Left ventricle myocardium inferior (tissue), 1 donor: ENCODE data around the gene MTHFD1. TPM values are rescaled to one million over a fixed set of nuclear protein-coding genes. Genes with fewer than 3 reads are reported as not detected.

ENCODE experiments used
- DNase-seq: peaks from one replicate; pipeline ENCODE4 v3.0.0-alpha.2; 2020
- H3K27ac ChIP-seq: fragments of 200-600 bp; replicated peaks from 2 replicates; pipeline ENCODE4 v1.8.0; 2021
- H3K27me3 ChIP-seq: fragments of 200-600 bp; 2 replicates; pipeline ENCODE4 v1.8.0; 2021; ENCODE audit warnings: low read depth
- H3K36me3 ChIP-seq: fragments of 200-600 bp; 2 replicates; pipeline ENCODE4 v1.8.0; 2021
- H3K4me1 ChIP-seq: fragments of 200-600 bp; 2 replicates; pipeline ENCODE4 v1.8.0; 2021
- H3K4me3 ChIP-seq: fragments of 200-600 bp; 2 replicates; pipeline ENCODE4 v1.8.0; 2021; ENCODE audit warnings: mild to moderate bottlenecking, moderate library complexity
- H3K9me3 ChIP-seq: fragments of 200-600 bp; replicated peaks from 2 replicates; pipeline ENCODE4 v1.8.0; 2021
- intact Hi-C: fragments of 100-400 bp; cut with micrococcal nuclease; formaldehyde crosslinking; loops from one replicate; pipeline ENCODE4 v1.11.0; 2022
- total RNA-seq: library from RNA; stranded (reverse); fragmentation: NEBNext Ultra II Directional; extraction: Animal tissue kit (Norgen Biotek cat#: 25700); gene quantifications from one replicate; pipeline ENCODE4 v1.2.1, GENCODE V29; 2021
- TF ChIP-seq, protein P1 (sequence below): fragments of 200-600 bp; IDR thresholded peaks from 2 replicates; pipeline ENCODE4 v1.8.0; 2021; ENCODE audit warnings: antibody characterized with exemption, mild to moderate bottlenecking, borderline replicate concordance
- donor health status: DM: no; HTN: yes; CAD: no; lungs with severe emphysema.

MTHFD1 gene
- total RNA-seq, 1 donor from 2014 or later, result 64.9 TPM

- Histone ChIP-seq H3K36me3 (no peaks in the 10 kb centered on the region), H3K27me3 (no peaks in the 10 kb centered on the region), H3K9me3 (no peaks in the 10 kb centered on the region), H3K4me1 (no peaks in the 10 kb centered on the region), H3K4me3 (no peak overlapping the region), H3K27ac (no peak overlapping the region)
- intact Hi-C loops, result loop anchor here (10.0 kb wide), 2 partner anchors 52 to 132 kb away; no protein-coding TSS in a partner anchor
- no peak for DNase-seq
- TF ChIP-seq, protein P1, sequence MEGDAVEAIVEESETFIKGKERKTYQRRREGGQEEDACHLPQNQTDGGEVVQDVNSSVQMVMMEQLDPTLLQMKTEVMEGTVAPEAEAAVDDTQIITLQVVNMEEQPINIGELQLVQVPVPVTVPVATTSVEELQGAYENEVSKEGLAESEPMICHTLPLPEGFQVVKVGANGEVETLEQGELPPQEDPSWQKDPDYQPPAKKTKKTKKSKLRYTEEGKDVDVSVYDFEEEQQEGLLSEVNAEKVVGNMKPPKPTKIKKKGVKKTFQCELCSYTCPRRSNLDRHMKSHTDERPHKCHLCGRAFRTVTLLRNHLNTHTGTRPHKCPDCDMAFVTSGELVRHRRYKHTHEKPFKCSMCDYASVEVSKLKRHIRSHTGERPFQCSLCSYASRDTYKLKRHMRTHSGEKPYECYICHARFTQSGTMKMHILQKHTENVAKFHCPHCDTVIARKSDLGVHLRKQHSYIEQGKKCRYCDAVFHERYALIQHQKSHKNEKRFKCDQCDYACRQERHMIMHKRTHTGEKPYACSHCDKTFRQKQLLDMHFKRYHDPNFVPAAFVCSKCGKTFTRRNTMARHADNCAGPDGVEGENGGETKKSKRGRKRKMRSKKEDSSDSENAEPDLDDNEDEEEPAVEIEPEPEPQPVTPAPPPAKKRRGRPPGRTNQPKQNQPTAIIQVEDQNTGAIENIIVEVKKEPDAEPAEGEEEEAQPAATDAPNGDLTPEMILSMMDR, result no peak
These were observed 88.3 kb downstream of the MTHFD1 start for GRCh38 chr14:64476438-64476837.

GRCh38 chr14:64478634-64479250 lies 90.6 kb downstream of the MTHFD1 start:
- Histone ChIP-seq H3K9me3 (no peaks in the 10 kb centered on the region), H3K27ac (no peak overlapping the region), H3K36me3 (no peaks in the 10 kb centered on the region), H3K4me1 (no peaks in the 10 kb centered on the region), H3K4me3 (no peak overlapping the region), H3K27me3 (no peaks in the 10 kb centered on the region)
- DNase-seq, result no peak
- intact Hi-C loops, result loop anchor here (10.0 kb wide), 2 partner anchors 54 to 134 kb away; no protein-coding TSS in a partner anchor
- TF ChIP-seq, protein P1, result peak; percentile 57

DNA sequence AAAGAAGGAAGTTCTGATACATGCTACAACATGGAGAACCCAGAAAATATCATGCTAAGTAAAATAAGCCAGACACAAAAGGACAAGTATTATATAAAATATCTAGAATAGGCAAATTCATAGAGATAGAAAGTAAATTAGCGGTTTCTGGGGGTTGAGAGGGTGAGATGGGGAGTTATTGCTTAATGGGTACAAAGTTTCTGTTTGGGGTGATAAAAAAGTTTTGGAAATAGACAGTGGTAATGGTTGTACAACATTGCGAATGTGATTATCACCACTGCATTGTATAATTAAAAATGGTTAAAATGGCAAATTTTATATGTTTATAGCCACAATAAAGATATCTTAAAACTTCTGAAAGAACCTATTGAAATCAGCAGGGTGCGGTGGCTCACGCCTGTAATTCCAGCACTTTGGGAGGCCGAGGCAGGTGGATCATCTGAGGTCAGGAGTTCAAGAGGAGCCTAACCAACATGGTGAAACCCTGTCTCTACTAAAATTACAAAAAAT lies 100.5 kb downstream of the MTHFD1 start:
- Histone ChIP-seq H3K27me3 (no peaks in the 10 kb centered on the region), H3K9me3 (no peaks in the 10 kb centered on the region), H3K27ac (no peak overlapping the region), H3K36me3 (peaks cover 49% of the 10 kb centered on the region), H3K4me1 (peaks cover 33% of the 10 kb centered on the region), H3K4me3 (no peak overlapping the region)
- intact Hi-C loops, result no loop called here
- DNase-seq, result no peak
- TF ChIP-seq, protein P1, result no peak

- intact Hi-C loops, result no loop called here
- H3K27ac ChIP-seq, result peak overlapping the region; percentile 9
- H3K4me1 ChIP-seq, result peaks cover 45% of the 10 kb centered on the region
- no peaks in the 10 kb centered on the region for H3K27me3 ChIP-seq
- H3K4me3 ChIP-seq, result no peak overlapping the region
- no peaks in the 10 kb centered on the region for H3K9me3 ChIP-seq
- TF ChIP-seq, protein P1, result no peak
- no peak for DNase-seq
- peaks cover 35% of the 10 kb centered on the region for H3K36me3 ChIP-seq
These were observed 103.5 kb downstream of the MTHFD1 start for GRCh38 chr14:64491637-64492036.

- TF ChIP-seq, protein P1, result no peak
- H3K36me3 ChIP-seq, result peaks cover 16% of the 10 kb centered on the region
- intact Hi-C loops, result no loop called here
- no peak for DNase-seq
- peak overlapping the region; percentile 65 for H3K27ac ChIP-seq
- peaks cover 53% of the 10 kb centered on the region for H3K4me1 ChIP-seq
- no peak overlapping the region for H3K4me3 ChIP-seq
- no peaks in the 10 kb centered on the region for H3K9me3 ChIP-seq
- H3K27me3 ChIP-seq, result no peaks in the 10 kb centered on the region
These were observed 105.3 kb downstream of the MTHFD1 start for GRCh38 chr14:64493455-64493854.
